Measurements from ENCODE around the gene LANCL3.
"Not testable (repeated sequence)": the region's sequence is repeated elsewhere in the genome, so short reads cannot be mapped to it uniquely, and the experiment has no call there.

LANCL3 gene

GRCh38 chrX:37594755-37595382, 23.4 kb downstream of the LANCL3 start:
- H3K4me3 ChIP-seq (ENCODE audit: low read length), result no peak overlapping the region
- no peak for TF ChIP-seq ZNF274 (IDR thresholded peaks at IDR 0.05; ENCODE audit: low read depth, low read length)

- H3K4me3 ChIP-seq (ENCODE audit: low read length), result no peak overlapping the region
- TF ChIP-seq ZNF274 (IDR thresholded peaks at IDR 0.05; ENCODE audit: low read depth, low read length), result no peak
These were observed 28.3 kb downstream of the LANCL3 start for GRCh38 chrX:37599729-37600128.

GRCh38 chrX:37603938-37604409, 32.5 kb downstream of the LANCL3 start:
- no peak overlapping the region for H3K4me3 ChIP-seq (ENCODE audit: low read length)
- no peak for TF ChIP-seq ZNF274 (IDR thresholded peaks at IDR 0.05; ENCODE audit: low read depth, low read length)

- TF ChIP-seq ZNF274 (IDR thresholded peaks at IDR 0.05; ENCODE audit: low read depth, low read length), result no peak
- no peak overlapping the region for H3K4me3 ChIP-seq (ENCODE audit: low read length)
These were observed 35.8 kb downstream of the LANCL3 start for GRCh38 chrX:37607243-37607642.

- TF ChIP-seq ZNF274 (IDR thresholded peaks at IDR 0.05; ENCODE audit: low read depth, low read length), result no peak
These were observed 36.7 kb downstream of the LANCL3 start for GRCh38 chrX:37608156-37608555.

GRCh38 chrX:37609727-37610126, 38.3 kb downstream of the LANCL3 start:
- H3K4me3 ChIP-seq (ENCODE audit: low read length), result no peak overlapping the region
- TF ChIP-seq ZNF274 (IDR thresholded peaks at IDR 0.05; ENCODE audit: low read depth, low read length), result no peak

More at GRCh38 chrX:37608156-37608555, 36.7 kb downstream of the LANCL3 start:
- H3K4me3 ChIP-seq (ENCODE audit: low read length), result no peak overlapping the region

- TF ChIP-seq ZNF274 (IDR thresholded peaks at IDR 0.05; ENCODE audit: low read depth, low read length), result no peak
- H3K4me3 ChIP-seq (ENCODE audit: low read length), result no peak overlapping the region
These were observed 42.5 kb downstream of the LANCL3 start for GRCh38 chrX:37613933-37614332.

GRCh38 chrX:37627602-37628001, 56.1 kb downstream of the LANCL3 start:
- no peak for TF ChIP-seq ZNF274 (IDR thresholded peaks at IDR 0.05; ENCODE audit: low read depth, low read length)
- no peak overlapping the region for H3K4me3 ChIP-seq (ENCODE audit: low read length)

- TF ChIP-seq ZNF274 (IDR thresholded peaks at IDR 0.05; ENCODE audit: low read depth, low read length), result no peak
- H3K4me3 ChIP-seq (ENCODE audit: low read length), result no peak overlapping the region
These were observed 66.6 kb downstream of the LANCL3 start for GRCh38 chrX:37638047-37638446.

- no peak overlapping the region for H3K4me3 ChIP-seq (ENCODE audit: low read length)
- no peak for TF ChIP-seq ZNF274 (IDR thresholded peaks at IDR 0.05; ENCODE audit: low read depth, low read length)
These were observed 68.7 kb downstream of the LANCL3 start for GRCh38 chrX:37640142-37640541.

GRCh38 chrX:37641859-37642258, 70.4 kb downstream of the LANCL3 start:
- no peak overlapping the region for H3K4me3 ChIP-seq (ENCODE audit: low read length)
- TF ChIP-seq ZNF274 (IDR thresholded peaks at IDR 0.05; ENCODE audit: low read depth, low read length), result no peak

GRCh38 chrX:37644381-37645305, 73.2 kb downstream of the LANCL3 start:
- no peak overlapping the region for H3K4me3 ChIP-seq (ENCODE audit: low read length)
- no peak for TF ChIP-seq ZNF274 (IDR thresholded peaks at IDR 0.05; ENCODE audit: low read depth, low read length)

GRCh38 chrX:37646254-37646653, 74.8 kb downstream of the LANCL3 start:
- no peak for TF ChIP-seq ZNF274 (IDR thresholded peaks at IDR 0.05; ENCODE audit: low read depth, low read length)

GRCh38 chrX:37650879-37651278, 79.4 kb downstream of the LANCL3 start:
- not testable (repeated sequence) for H3K4me3 ChIP-seq (ENCODE audit: low read length)

More at GRCh38 chrX:37646254-37646653, 74.8 kb downstream of the LANCL3 start:
- no peak overlapping the region for H3K4me3 ChIP-seq (ENCODE audit: low read length)

- no peak overlapping the region for H3K4me3 ChIP-seq (ENCODE audit: low read length)
- no peak for TF ChIP-seq ZNF274 (IDR thresholded peaks at IDR 0.05; ENCODE audit: low read depth, low read length)
These were observed 80.5 kb downstream of the LANCL3 start for GRCh38 chrX:37651921-37652452.

All from GM08714 (cell line).